Stimulated activated CD8-positive, alpha-beta memory T cell treated with anti-CD3 and anti-CD28 coated beads, Interleukin-4, amount 100 ng/mL, for 48 hours (primary cell): ENCODE results near the gene MCM3.

Source experiments
- DNase-seq: peaks from one replicate; pipeline ENCODE4 v3.0.0-alpha.2; 2020

MCM3 gene

DNA sequence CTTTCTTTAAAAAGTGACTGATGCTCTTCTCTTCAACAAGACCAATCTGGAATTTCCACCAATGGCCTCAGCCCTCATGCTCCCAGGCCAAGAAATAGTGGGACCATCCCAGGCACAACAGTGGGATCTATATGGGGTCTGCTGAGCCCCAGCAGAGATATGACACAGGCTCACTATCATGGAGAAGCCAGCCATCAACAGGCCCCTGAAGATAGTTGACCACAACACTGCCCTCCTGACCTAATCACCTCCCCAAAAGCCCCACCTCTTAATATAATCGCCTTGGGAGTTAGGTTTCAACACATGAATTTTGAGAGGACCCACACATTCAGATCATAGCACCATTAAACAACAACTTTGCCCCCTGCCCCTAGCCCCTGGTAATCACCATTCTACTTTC lies 16.8 kb upstream of the MCM3 start:
- DNase-seq, result no peak

DNA sequence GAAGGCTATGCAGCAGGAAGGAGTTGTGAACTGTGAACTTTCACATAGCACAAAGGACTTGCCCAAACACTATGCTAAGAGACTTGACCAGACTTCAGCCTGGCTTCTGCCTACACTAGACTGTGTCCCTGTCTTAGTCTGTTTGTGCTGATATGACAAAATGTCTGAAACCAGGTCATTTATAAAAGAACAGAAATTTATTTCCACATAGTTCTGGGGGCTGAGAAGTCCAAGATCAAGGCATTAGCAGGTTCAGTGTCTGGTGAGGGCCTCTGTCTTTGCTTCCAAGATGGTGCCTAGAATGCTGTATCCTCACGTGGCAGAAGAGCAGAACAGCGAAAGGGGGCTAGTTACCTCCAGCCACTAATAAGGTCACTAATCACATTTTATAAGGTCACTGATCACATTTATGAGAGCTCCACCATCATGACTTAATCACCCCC lies 16.0 kb upstream of the MCM3 start:
- DNase-seq, result no peak

- no peak for DNase-seq
Observed at GRCh38 chr6:52299653-52300052, 15.1 kb upstream of the MCM3 start.

DNA sequence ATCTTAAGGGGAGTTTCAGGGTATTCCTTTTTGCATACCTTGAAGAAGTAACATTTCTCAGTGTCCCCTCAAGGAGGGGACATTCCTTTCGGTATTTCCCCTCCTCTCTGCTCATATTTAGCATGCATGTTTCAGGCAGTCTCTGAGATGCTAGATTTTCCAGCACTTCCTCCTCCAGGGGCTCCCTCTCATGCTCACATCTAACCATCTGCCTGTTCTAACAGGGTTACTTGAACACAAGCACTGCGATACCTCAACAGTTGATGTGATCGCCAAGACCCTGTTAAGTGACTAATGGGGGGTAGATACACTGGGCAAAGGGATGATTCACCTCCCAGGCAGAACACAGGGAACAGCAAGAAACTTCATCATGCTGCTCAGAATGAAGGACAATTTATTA lies 12.9 kb upstream of the MCM3 start:
- DNase-seq, result no peak

GRCh38 chr6:52293067-52293466 lies 8.5 kb upstream of the MCM3 start:
- DNase-seq, result no peak

GRCh38 chr6:52288841-52289240 lies 4.3 kb upstream of the MCM3 start:
- DNase-seq, result no peak

GRCh38 chr6:52288216-52288615 lies 3.7 kb upstream of the MCM3 start:
- no peak for DNase-seq

- peak; percentile 82 for DNase-seq
Observed at GRCh38 chr6:52286798-52287432, 2.4 kb upstream of the MCM3 start.

DNA sequence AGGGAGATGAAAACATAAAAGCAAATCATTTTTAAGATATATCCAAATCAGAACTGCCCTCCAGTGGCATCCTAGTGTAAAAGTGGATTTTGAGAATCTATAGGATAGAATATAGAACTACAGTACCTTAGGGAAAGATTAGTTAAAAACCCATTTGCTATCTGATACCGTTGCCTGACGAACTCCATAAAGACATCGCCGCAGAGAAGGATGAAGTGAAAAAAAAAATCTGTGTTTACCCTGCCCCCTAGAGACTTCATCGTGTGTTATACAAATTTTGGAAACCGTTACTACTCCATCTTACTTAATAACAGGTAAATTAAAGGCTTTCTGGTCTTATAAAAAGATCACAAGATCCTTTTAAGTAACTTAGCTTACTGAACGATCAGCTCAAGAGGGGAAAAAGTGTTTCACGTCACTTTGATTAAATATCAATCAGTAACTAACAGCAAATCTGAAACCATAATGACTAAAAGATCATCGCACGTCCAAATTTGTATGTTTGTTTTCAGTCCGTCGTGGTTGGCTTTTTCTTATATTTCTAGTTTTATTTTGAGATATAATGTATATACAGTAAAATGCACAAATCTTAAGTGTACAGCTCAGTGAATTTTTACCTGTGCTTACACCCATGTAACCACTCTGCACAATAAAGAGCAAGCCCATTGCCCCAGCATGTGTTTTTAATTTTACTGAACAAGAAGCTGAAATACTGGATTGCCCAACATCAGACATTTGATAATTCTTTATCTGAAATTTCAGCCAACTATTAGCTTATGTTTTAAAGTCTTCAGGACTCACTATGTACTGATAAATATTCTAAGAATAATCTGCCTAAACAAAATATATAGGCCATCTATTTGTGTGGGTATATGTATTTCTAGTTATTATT lies 881 bp upstream of the MCM3 start:
- DNase-seq, result no peak

GRCh38 chr6:52284131-52284459 lies 447 bp downstream of the MCM3 start:
- peak; percentile 81 for DNase-seq

GRCh38 chr6:52283111-52283510 lies 1.4 kb downstream of the MCM3 start:
- DNase-seq, result no peak

GRCh38 chr6:52276130-52276529 lies 8.4 kb downstream of the MCM3 start:
- DNase-seq, result no peak

DNA sequence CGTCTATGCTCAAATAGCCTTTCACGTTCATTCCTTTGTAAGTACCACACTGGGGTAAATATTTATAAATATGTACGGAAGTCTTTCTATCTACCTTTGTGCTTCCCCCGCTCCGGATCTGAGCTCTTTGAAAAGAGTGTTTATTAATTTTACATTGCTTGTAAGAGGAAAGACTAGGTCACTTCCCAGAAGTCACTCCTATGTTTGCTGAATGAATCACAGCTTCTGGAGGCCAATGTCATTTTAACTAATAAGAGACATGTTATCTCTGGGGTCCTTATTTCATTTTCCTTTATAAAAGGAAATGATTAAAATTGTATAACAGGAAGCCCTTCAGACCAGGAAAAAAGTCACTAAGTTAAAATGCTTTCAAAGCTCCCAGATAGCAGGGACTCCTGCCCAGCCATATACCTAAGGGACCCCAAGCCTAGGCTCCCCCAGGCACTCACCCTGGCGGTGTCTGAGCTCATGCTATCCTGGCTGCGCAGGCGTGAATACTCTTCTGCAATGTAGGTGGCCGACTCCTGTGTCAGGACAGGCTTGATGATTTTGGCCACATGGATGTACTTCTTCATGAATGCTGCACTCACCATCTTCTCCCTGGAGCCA lies 12.6 kb downstream of the MCM3 start:
- no peak for DNase-seq

- peak; percentile 76 for DNase-seq
Observed at GRCh38 chr6:52263709-52264540, 20.6 kb downstream of the MCM3 start.

DNA sequence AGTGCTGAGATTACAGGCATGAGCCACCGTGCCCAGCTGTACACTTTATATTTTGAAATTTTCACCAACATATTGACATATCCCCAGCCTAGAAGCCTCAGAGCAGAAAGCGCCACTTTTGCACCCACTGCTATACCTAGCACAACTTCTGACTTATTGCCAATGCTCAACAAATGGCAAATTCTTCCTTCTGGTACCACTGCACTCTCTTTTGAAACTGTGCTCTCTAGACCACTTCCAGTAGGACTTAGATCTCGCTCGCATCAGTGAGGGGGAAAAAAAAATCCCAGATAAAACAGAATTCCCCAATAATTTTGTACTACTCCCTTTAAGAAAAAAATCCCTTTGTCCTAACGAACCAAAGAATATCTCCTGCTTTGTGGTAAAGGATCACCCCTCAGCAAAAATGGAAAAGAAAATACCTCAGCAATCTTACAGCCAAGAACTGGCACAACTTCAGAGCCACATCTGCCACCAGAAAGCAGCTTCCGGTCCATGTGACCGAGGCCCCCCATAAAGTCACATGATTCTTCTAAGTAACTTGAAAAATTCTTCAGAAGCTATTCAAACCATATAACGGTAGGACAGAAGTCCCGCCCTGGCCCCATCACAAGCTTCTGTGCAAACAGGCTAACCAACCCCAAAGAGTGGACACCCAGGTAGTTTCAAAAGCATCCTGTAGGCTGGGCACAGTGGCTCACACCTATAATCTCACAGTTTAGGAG lies 21.8 kb downstream of the MCM3 start:
- no peak for DNase-seq

DNA sequence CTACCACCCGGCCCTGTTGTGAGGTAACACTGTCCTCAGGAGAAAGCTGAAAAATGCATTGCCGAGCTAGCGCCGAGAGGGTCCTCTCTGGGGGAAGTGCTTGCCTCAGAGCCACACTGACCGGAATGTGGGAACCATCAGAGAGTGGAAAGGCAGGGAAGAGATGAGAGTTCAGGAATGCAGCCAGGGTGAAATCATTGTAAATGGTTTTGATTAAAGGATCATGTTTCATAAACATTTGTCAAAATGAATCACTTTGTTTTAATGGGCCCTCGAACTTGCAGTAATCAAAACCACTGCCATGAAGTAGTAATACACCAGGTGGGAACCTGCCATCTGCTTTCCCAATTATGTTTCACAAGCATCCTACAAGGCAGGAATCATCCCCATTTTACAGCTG lies 23.3 kb downstream of the MCM3 start:
- DNase-seq, result no peak

- DNase-seq, result no peak
Observed at GRCh38 chr6:52260634-52261033, 23.9 kb downstream of the MCM3 start.

- DNase-seq, result no peak
Observed at GRCh38 chr6:52255434-52255833, 29.1 kb downstream of the MCM3 start.

DNA sequence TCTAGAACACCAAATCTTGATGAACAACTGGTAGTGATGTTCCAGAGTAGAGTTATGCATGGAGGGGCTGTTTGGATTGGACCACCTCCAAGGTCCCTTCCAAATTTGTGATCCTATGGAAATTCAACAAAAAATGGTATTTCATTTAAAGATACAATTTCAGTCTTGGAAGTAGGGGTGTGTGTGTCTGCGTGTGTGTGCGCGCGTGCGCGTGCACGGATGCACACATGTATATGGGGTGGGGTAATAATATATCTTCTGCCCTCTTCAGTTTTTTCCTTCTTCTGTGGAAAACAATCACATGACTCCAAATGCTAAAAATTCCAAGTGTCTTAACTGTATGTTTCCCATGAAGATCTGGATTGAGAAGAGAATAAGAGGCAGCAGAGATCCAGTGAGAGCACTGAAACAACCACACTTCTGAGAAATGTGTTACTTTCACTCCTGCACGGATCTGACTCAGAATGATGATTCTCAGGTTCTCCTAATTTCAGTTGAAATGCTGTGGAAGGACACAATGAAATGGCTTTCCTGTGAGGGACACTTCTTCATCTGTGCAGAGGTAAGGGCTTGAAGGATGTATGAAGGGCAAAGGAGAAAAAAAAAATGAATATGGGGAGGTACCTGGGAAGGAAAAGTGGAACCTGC lies 29.7 kb downstream of the MCM3 start:
- DNase-seq, result no peak

DNA sequence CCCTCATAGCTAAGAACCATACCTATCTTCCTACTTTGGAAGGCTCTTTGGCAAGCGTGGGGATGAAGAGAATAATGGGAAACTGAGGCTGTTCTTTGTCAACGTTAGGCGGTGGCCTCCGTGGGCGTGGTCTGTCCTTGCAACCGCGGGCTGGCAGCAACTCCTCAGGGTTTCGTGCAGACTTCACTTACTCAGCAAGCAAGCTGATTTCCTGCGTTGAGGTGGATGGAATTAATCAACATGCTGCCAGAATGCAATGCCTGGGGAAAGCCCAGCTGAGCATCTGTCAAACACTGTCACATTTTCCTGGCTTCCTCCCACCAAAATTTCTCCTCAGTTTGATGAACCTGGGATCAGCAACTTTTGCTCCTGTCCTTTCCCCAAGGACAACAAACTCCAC lies 31.0 kb downstream of the MCM3 start:
- DNase-seq, result peak; percentile 62

DNA sequence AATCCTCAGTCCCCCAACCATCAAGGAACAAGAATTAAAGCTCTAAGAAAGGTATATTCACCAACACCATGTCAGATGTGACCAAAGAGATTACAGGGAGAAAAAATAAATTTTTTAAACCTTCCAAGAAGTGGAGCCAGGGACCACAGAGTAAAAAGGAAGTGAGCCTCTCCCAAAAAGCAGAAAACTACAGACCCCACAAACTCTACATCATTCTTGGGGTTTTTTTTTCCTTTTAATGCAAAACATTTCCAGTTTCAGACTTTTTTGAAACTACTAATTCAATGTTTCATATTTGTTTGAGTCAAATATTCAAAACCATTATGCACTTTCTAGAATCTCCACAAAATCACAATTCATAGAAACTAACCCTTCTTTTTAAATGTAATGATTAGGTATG lies 33.4 kb downstream of the MCM3 start:
- no peak for DNase-seq

DNA sequence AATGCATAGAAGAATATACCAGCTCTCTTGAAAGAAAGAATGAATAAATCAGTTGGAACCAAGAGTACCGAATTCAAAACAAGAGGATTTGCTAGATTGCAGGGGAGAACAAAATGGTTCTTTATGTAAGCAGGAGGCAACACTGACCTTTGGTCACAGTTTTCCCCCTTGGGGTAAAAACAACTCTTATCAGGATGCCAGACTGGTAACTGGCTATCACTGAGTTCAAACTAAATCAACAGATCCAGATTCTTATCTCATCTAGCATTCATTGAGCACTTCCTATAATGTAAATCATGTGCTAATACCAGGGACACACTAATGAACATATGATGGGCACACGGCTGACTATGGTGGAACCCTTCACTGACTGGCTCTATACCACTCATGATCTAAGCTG lies 35.5 kb downstream of the MCM3 start:
- DNase-seq, result no peak
